Neural progenitor cell (in vitro differentiated cells): ENCODE measurements around the gene HECTD2.

Experiments used
- CTCF ChIP-seq: fragments of 200-600 bp; sonication (generic); IDR thresholded peaks from 2 replicates; pipeline ENCODE4 v1.5.1; 2017; ENCODE audit warnings: antibody characterized with exemption, mild to moderate bottlenecking
- EZH2 ChIP-seq: fragments of 200-600 bp; sonication (generic); IDR thresholded peaks from 2 replicates; pipeline ENCODE4 v1.6.1; 2017; ENCODE audit warnings: antibody characterized with exemption, mild to moderate bottlenecking, moderate library complexity

- TF ChIP-seq CTCF = no peak
- no peak for TF ChIP-seq EZH2
Measured at GRCh38 chr10:91519899-91520514, 109.9 kb downstream of the HECTD2 start.
